ENCODE data around the gene BRSK2.
"Not testable (repeated sequence)": the region's sequence is repeated elsewhere in the genome, so short reads cannot be mapped to it uniquely, and the experiment has no call there.

The BRSK2 gene

DNA sequence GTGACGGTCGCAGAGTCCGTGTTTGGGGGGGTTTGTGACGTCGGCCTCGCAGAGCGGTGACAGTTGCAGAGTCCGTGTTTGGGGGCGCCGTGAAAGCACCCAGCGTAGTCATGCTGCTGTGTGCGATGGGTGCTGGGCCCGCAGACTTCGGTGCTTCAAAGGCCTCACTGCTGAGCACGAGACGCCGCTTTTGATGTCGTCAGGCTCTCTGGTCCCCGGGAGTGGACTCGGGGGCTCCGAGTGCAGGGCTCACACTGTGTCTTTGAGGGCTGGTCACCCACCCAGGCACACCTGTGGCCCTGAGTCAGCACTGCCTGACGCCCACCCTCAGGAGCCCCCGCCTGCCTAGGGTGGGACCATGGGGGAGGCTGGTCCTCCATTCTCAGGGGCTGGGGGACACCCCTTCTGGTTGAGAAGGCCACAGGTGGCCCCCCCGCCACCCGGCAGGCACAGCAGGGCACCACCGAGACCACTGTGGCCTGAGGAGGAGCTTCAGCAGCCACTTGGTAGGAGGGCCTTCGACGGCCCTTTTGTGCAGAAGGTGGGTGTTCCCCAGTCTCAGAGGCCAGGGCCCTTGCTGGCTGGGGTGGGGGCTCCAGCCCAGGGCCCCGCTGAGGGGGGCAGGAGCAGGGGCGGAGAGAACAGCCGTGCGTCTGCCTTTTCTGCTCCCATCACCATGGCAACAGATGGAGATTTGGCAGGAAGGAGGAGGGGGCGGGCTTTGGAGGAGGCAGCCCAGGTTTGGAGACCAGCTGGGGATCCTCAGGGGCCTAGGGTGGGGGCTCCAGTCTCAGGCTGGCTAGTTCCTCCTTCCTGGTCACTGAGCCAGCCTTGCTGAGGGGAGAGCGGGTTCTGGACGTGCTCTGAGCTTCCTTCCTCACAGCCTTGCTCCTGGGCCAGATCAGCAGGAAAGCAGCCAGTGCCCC lies 20.9 kb downstream of the BRSK2 start:
- no peak for DNase-seq

DNA sequence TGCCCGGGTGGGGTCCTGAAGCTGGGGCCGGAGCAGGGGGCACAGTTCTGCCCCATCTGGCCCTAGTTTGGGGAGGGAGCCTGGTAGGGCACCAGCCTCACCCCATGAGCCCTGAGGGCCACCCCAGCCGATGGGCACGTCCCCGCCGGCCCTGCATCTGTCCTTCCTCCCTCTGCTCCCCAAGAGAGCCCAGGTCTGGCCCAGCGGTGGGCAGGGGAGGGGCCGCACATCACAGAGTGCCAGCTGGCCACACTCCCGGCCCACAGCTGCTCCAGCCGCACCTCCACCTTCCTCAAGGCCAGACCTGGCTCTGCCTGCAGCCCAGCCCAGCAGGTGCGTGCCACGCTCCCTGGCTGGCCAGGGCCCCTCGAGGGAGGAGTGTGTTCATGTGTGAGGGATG lies 21.6 kb downstream of the BRSK2 start:
- DNase-seq, result no peak

DNA sequence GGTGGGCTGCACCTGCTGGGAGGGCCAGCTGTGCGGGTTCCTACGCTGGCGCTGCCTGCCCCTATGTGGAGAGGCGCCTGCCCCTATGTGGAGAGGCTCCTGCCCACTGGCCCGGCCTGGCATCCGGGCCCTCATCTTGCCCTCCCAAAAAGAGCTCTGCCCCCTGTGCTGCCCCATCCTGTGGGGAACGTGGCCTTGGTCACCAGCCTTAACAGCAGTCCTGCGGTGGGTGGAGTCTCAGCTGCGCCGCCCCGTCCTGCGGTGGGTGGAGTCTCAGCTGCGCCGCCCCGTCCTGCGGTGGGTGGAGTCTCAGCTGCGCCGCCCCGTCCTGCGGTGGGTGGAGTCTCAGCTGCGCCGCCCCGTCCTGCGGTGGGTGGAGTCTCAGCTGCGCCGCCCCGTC lies 22.0 kb downstream of the BRSK2 start:
- DNase-seq, result not testable (repeated sequence)

DNA sequence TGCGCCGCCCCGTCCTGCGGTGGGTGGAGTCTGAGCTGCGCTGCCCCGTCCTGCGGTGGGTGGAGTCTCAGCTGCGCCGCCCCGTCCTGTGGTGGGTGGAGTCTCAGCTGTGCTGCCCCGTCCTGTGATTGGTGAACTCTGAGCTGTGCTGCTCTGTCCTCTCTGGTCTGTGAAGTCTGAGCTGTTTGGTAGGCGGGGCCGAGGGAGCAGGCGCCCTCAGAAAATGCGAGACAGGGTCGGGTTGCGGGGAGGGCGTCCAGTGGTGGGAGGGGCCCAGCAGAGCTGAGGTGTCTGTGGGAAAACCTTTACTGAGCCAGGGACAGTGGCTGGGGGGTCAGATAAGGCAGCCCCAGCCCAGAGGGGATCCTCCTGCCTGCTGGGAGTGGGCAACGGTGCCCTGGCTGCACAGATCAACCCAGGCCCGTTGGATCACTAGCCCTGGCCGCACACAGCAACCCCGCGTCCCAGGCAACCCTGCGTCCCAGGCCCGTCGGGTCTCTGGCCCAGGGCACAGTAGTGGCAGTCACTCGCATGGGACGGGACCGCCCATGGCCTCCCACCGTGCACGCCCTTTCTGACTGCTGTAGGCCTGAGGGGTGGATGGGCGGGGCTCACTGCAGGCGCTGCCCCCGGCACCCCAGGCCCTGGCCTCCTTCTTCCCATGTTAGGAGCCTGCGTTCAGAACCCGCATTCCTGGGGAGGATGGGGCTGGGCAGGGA lies 22.8 kb downstream of the BRSK2 start:
- no peak for DNase-seq

DNA sequence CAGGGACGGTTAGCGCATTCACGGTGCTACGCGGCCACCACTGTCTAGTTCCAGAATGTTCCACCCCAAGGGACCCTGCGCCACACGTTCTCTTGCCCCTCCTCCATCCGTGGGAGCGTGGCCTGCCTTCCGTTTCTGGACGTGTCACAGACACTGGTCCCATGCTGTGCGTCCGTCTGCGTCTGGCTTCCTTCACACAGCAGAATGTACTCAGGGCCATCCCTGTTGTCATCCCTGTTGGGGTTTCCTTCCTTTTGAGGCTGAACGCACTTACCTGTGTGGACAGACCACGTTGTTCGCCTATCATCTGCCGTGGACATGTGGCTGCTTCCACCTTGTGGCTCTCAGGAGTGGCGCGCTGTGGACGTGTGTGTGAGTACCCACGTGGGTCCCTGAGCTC lies 24.9 kb downstream of the BRSK2 start:
- no peak for DNase-seq

DNA sequence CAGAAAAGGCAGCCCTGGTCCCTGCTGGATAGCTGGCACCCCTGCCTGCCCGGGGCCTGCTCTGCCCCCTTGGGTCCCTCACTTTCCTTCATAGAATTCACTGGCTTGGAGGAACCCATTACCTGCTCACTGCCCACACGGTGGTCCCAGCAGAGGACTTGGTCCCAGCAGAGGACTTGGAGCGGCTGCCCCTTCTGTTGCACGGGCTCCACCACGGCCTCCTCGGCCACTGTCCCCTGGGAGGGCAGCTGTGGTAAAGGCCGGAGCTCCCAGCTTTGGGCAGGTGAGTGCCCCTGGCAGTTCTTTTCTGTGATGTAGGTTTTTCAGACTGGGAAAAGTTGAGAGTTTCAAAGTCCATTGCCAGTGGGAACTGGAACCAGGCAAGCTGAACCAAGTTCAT lies 25.9 kb downstream of the BRSK2 start:
- DNase-seq, result no peak

DNA sequence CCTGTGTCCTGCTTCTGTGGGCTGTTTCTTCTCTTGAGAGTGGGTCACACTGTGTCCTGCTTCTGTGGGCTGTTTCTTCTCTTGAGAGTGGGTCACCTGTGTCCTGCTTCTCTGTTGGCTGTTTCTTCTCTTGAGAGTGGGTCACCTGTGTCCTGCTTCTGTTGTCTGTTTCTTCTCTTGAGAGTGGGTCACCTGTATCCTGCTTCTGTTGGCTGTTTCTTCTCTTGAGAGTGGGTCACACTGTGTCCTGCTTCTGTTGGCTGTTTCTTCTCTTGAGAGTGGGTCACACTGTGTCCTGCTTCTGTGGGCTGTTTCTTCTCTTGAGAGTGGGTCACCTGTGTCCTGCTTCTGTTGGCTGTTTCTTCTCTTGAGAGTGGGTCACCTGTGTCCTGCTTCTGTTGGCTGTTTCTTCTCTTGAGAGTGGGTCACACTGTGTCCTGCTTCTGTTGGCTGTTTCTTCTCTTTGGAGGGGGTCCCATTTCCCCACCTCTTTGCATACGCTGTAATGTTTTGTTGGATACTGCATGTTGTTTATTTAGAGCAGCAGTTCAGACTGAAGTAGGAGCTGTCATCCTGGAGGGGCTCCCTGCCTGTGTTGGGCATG lies 28.6 kb downstream of the BRSK2 start:
- DNase-seq, result not testable (repeated sequence)

DNA sequence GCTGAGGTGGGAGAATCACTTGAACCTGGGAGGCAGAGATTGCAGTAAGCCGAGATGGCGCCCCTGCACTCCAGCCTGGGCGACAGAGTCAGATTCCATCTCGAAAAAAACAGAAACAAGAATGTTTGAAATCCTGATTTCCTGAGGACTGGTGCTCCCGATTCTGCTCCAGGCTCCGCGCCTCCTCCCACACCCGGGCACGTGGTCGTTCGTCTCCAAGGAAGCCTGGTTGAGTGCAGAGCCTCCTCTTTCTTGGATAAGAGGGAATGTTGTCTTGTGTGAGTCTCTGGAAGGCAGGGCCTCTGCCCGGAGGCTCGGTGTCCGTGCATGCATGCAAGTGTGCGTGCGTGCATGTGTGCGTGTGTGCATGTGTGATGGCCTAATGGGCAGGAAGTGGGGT lies 30.1 kb downstream of the BRSK2 start:
- no peak for DNase-seq

DNA sequence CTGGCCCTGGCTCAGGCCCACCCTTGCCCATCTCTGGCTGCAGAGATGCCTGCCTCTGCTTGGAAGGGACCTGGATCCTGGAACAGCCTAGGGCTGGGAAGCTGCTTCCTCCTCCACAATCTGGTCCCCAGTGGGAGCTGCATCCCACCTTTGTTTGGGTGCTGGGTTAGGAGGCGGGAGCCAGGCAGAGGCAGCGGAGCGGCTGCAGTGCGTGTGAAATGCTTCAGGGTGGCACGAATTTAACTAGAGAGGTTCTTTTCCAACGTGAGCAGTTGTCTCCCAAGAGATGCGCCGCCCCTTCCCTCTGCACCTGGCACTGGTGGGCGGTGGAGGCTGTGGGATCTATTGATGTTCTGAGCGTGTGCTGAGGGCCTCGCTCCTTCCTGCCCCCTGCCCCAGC lies 31.6 kb downstream of the BRSK2 start:
- no peak for DNase-seq

DNA sequence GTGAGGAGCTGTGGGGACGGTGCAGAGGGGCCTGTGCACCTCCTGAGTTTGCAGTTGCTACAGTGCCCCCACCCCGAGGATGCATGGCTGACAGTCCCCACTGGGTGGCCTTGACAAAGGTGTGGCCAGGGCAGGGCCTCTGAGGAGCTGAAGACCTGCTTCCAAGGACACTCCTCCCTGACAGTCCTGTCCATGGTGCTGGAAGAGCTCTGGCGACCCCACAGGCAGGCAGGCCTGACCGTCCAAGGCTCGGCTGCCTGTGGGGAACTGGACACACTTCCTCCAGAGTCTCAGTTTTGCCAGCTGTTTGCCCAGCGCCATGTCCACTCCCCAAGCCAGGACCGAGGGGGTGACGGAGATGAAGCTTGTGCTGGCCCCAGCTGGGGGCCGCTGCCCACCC lies 32.7 kb downstream of the BRSK2 start:
- no peak for DNase-seq

DNA sequence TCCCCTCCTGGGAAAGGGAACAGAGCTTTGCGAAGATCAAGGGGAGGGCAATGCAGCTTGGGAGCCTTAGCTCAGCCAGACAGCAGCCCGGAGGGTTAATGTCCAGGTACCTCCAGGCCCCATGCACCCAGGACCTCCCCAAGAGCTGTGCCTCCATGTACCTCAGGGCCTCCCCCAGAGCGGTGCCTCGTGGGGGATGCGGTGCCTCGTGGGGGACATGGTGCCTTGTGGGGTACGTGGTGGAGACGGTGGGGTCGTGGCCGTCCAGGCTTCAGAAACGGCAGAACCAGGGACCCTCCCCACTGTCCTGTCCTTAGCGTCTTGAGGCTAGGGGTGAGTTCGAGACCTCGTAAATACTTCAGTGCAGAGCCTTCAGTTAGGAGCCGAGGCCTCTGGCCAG lies 33.2 kb downstream of the BRSK2 start:
- no peak for DNase-seq

DNA sequence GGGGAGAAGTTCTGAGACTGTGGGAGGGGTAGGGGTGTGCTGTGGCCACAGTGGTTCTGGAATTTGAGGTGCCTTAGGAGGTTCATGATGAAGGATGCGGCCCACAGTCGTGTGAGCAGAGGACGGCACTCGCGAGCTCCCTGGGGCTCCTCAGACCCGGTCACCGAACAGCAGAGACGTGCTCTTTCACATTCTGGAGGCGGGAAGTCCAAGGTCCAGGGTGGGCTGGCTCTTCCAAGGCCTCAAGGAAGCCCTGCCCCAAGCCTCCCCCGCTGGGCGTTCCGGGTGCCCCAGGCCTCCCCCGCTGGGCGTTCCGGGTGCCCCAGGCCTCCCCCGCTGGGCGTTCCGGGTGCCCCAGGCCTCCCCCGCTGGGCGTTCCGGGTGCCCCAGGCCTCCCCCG lies 33.7 kb downstream of the BRSK2 start:
- not testable (repeated sequence) for DNase-seq

DNA sequence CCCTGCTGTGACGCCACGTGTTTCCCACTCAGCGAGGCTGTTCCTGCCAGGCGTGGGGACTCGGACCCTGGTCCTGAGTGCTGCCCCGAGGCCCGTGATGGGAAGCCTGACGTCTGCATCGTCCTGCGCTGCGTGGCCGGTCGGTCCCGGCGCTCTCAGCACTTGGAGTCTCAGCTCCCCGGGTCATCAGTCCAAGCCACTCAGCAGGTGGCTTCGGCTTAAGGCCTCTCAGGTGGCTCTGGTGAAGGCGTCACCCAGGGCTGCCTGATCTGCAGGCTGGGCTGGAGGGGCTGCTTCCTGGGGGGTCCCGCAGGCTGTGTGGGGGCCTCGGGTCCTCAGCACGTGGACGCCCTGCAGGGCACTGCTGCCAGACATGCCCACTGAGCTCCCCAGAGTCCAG lies 35.3 kb downstream of the BRSK2 start:
- DNase-seq, result no peak

DNA sequence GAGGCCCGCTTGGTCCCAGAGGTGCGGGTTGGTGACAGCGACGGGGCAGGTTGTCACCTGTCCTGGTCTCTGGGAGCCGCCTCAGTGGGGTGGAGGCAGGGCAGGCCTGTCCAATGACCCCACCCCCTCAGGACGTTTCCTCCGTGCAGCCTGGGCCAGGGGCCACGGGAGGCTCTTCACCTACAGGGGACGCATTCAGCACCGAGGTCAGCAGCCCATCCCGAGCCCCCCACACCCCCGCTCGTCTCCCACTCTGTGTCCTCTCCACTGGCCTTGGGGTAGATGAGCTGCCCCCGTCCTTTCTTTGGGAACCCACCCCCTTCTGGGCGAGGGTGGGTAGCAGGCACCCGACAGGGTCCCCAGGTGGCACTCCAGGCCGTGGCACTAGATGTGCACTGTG lies 35.7 kb downstream of the BRSK2 start:
- DNase-seq, result no peak

DNA sequence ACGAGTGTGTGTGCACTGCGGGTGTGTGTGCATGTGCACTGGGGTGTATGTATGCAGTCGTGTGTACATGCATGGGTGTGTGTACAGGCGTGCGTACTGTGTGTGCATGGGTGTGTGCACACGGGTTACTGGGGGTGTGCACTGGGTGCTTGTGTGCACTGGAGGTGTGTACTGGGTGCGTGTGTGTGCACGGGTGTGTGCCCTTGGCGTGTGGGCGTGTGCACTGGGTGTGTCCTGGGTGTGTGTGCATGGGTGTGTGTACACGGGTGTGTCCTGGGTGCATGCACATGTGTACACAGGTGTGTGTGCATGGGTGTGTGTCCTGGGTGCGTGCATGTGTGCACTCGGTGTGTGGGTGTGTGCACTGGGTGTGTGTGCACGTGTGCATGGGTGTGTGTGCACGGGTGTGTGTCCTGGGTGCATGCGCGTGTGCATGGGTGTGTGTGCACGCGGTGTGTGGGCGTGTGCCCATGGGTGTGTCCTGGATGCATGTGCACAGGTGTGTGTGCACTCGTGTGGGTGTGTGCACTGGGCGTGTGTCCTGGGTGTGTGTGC lies 39.1 kb downstream of the BRSK2 start:
- no peak for DNase-seq

DNA sequence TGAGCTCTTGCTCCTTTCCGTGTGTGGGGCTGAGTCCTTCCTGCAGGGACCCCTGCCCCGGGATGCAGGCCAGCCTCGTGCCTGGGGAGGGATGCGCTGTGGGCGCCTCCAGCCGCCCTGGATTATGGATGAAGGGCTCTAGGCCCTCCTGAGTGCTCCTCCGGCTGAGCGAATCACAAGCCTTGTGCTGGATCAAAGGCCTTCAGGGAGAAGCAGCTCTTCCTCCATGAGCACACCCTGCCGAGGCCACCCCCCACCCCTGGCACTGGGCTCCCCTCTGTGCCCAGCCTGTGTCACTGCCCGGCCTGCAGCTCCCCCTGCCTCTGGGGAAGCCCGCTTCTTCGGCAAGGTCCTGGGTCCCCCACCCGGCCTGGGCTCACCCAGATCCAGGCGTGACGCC lies 43.8 kb downstream of the BRSK2 start:
- no peak for DNase-seq

DNA sequence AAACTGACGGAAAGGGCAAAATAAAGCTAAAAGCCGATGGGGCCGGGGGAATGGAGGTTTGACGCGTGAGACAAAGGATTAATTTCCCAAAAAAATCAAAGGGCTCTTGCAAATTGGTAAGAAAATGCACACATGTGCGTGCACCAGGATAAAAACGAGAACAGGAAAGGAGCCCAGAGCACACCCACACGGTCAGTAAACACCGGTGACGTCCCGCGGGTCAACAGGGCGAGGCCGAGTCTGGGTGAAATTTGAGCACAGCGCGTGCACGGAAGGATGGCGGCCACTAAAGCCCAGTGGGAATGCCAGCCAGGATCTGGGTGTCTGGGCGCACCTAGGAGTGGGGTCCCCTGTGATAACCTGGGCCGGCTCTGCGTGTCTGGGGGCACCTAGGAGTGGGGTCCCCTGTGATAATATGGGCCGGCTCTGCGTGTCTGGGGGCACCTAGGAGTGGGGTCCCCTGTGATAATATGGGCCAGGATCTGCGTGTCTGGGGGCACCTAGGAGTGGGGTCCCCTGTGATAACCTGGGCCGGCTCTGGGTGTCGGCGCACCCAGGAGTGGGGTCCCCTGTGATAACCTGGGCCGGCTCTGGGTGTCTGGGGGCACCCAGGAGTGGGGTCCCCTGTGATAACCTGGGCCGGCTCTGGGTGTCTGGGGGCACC lies 44.4 kb downstream of the BRSK2 start:
- no peak for DNase-seq

DNA sequence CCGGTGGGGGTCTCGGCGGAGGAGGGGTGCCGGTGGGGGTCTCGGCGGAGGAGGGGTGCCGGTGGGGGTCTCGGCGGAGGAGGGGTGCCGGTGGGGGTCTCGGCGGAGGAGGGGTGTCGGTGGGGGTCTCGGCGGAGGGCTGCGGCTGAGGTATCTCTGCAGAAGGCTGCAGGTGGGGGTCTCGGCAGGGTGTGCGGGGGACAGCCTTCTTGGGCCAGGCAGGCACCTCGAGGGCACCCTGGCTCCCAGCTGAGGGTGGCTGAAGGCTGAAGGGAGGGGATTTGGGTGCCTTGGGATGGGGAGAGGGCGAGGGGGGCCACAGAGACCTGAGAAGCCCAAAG lies 45.7 kb downstream of the BRSK2 start:
- DNase-seq, result not testable (repeated sequence)

DNA sequence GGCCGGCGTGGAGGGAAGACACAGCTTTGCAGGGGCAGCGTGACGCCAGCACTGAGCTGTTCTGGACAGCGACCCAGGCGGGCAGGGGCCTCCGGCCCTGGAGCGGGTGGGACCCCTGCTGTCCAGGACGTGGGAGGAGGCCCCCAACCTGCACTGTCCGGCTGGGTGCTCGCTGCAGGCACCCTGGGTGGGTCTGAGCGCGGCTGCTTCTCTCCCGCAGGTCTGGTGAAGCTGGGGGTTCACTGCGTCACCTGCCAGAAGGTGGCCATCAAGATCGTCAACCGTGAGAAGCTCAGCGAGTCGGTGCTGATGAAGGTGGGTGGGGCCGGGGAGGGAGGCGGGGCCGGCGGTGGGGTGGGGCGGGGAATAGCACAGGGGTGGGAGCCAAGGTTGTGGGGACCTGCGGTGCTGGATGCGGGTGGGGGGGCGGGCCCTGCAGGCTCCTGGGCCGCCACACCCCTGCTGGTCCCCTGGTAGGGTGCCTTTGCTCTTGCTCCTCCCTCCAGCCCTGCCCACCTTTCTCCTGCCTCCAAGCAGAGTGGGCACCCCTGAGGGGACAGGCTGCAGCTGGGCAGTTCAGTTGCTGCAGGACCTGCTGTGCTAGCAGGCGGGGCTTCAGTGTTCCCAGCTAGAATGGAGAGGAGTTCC lies 46.2 kb downstream of the BRSK2 start:
- no peak for DNase-seq

DNA sequence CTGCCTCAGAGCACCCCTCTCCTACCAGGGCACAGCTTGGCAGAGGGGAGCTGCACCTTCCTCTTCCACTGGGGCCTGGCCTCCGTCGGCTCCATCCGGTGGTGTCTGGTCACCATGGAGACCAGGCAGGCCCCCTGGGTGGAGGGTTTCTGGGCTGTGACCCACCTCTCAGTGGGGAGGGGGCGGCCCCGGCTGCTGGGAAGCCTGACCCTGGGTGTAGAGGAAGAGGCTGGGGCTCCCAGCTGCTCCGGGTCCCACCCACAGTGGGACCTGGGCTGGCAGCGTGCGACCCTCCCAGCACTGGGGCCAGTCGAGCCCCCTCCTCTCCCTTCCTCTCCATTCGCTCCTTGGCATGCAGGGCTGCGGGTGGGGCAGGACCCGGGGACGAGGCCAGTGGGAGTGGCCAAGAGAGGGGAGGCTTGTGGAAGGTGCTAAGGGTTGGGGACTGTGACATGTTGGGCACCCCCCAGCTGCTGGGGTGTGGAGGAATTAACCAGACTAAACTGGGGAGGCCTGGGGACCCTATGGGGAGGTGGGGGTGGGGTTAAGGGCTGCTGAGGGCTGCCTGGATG lies 46.8 kb downstream of the BRSK2 start:
- no peak for DNase-seq

DNA sequence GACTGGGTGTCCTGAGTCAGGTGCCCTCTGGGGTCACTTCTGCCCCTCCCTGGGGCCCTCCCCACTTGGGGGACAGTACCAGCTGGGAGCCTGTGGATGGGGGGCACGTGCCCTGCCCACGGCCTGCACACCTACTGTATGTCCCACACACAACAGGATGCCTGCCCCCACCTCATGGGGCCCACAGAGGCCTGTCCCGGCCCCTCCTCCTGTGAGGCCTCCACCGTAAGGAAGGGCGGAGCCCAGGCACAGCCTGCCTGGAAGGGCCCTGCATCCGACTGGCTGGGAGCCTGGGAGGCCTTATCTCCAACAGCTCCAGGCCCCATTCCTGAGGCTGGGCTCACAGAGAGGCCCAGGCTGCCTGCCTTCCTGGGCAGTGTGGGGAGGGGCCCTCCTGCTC lies 47.8 kb downstream of the BRSK2 start:
- no peak for DNase-seq

DNA sequence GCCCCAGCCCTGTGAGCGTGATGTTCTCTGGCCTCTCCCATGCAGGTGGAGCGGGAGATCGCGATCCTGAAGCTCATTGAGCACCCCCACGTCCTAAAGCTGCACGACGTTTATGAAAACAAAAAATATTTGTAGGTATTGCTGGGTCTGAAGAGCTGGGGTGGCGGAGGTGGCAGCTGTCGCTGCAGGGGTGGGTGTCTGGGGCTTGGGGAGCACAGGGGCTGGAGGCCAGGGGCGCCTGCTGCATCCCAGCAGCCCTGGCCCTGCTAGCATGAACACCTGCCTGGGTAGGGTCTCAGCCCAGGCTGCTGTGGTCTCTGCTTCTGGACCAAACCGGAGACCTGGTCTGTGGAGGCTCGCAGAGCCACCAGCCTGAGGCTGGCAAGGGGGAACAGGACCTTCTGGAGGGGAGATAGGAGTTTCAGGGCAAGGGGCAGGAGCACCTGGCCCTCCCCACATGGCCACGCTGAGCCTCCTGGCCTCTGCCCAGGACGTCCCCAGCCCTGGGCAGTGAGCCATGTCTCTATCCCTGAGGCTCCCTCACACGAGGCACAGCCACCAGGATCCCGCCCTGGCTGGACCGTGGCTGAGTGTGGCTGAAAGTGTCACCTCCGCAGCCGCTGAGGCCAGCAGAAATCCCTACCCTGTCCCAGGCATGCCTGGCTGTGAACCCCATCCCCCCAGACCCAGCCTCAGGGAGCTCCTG lies 48.7 kb downstream of the BRSK2 start:
- DNase-seq, result no peak
